ENCODE results near the gene COG5. TPM values are rescaled to one million over a fixed set of nuclear protein-coding genes. Genes with fewer than 3 reads are reported as not detected.

The COG5 gene
- total and polyA plus RNA-seq, 2 experiments from 2014 or later = 15.4 to 36.5 TPM

DNA sequence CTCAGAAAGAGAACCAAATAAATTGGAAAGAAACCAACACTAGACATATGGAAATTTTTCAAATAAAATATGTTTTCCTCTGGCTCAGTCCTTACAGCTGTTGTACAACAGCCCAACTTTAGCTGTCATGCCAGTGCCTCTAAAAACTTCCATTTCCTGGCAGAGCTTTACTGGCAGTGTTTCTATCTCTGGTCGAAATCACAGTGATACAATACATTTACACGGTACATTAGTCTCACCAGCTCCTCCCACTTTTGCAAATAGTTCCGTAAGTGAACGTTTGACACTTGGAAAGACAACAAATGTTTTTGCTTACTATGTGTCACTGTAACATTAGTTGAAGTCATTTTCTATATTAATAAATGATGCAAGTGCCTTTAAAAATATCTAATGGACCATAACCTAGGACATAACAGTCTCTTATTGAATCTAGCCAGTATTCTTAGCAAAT, 46.1 kb upstream of the COG5 start:
- Histone ChIP-seq H3K4me2 (no peak overlapping the region), H3K4me3 (no peak overlapping the region), H3K27me3 (ENCODE audit: insufficient read depth) (no peaks in the 10 kb centered on the region), H3K9me2 (ENCODE audit: insufficient read depth) (no peaks in the 10 kb centered on the region), H3K79me2 (replicated peaks; ENCODE audit: insufficient read depth) (no peaks in the 10 kb centered on the region), H3K4me1 (ENCODE audit: insufficient read depth) (no peaks in the 10 kb centered on the region), H3K36me3 (ENCODE audit: insufficient read depth) (no peaks in the 10 kb centered on the region), H3K27ac (ENCODE audit: low read depth) (no peak overlapping the region), H4K20me1 (replicated peaks; ENCODE audit: insufficient read depth) (no peaks in the 10 kb centered on the region), H2AFZ (no peak overlapping the region), H3F3A (replicated peaks; ENCODE audit: low read depth) (no peaks in the 10 kb centered on the region)
- Mint-ChIP-seq H3K36me3 (ENCODE audit: low read depth) (no peaks in the 10 kb centered on the region), H3K27ac (no peak overlapping the region), H3K9me3 (no peaks in the 10 kb centered on the region), H3K27me3 (ENCODE audit: insufficient read depth, low read depth, poor library complexity) (no peaks in the 10 kb centered on the region), H3K4me1 (no peaks in the 10 kb centered on the region), H3K4me3 (no peak overlapping the region)
- ATAC-seq = no peak
- TF ChIP-seq EZH2 (IDR thresholded peaks at IDR 0.05; ENCODE audit: low read depth, unreplicated experiment) (no peak), ZNF331 (CRISPR knock-in tag; IDR thresholded peaks at IDR 0.05; ENCODE audit: low read depth) (no peak), ZNF114 (CRISPR knock-in tag; IDR thresholded peaks at IDR 0.05) (no peak), NANOG (IDR thresholded peaks at IDR 0.05; ENCODE audit: borderline replicate concordance) (no peak), EZH2phosphoT487 (IDR thresholded peaks at IDR 0.05; ENCODE audit: unreplicated experiment) (no peak), STAT1 (IDR thresholded peaks at IDR 0.05; ENCODE audit: unreplicated experiment) (no peak), JUNB (IDR thresholded peaks at IDR 0.05; ENCODE audit: unreplicated experiment) (no peak), CREB1 (CRISPR knock-in tag; IDR thresholded peaks at IDR 0.05; ENCODE audit: low read depth) (no peak), POLR2AphosphoS5 (IDR thresholded peaks at IDR 0.05; ENCODE audit: low read depth) (no peak)
- TF ChIP-seq, protein P1, sequence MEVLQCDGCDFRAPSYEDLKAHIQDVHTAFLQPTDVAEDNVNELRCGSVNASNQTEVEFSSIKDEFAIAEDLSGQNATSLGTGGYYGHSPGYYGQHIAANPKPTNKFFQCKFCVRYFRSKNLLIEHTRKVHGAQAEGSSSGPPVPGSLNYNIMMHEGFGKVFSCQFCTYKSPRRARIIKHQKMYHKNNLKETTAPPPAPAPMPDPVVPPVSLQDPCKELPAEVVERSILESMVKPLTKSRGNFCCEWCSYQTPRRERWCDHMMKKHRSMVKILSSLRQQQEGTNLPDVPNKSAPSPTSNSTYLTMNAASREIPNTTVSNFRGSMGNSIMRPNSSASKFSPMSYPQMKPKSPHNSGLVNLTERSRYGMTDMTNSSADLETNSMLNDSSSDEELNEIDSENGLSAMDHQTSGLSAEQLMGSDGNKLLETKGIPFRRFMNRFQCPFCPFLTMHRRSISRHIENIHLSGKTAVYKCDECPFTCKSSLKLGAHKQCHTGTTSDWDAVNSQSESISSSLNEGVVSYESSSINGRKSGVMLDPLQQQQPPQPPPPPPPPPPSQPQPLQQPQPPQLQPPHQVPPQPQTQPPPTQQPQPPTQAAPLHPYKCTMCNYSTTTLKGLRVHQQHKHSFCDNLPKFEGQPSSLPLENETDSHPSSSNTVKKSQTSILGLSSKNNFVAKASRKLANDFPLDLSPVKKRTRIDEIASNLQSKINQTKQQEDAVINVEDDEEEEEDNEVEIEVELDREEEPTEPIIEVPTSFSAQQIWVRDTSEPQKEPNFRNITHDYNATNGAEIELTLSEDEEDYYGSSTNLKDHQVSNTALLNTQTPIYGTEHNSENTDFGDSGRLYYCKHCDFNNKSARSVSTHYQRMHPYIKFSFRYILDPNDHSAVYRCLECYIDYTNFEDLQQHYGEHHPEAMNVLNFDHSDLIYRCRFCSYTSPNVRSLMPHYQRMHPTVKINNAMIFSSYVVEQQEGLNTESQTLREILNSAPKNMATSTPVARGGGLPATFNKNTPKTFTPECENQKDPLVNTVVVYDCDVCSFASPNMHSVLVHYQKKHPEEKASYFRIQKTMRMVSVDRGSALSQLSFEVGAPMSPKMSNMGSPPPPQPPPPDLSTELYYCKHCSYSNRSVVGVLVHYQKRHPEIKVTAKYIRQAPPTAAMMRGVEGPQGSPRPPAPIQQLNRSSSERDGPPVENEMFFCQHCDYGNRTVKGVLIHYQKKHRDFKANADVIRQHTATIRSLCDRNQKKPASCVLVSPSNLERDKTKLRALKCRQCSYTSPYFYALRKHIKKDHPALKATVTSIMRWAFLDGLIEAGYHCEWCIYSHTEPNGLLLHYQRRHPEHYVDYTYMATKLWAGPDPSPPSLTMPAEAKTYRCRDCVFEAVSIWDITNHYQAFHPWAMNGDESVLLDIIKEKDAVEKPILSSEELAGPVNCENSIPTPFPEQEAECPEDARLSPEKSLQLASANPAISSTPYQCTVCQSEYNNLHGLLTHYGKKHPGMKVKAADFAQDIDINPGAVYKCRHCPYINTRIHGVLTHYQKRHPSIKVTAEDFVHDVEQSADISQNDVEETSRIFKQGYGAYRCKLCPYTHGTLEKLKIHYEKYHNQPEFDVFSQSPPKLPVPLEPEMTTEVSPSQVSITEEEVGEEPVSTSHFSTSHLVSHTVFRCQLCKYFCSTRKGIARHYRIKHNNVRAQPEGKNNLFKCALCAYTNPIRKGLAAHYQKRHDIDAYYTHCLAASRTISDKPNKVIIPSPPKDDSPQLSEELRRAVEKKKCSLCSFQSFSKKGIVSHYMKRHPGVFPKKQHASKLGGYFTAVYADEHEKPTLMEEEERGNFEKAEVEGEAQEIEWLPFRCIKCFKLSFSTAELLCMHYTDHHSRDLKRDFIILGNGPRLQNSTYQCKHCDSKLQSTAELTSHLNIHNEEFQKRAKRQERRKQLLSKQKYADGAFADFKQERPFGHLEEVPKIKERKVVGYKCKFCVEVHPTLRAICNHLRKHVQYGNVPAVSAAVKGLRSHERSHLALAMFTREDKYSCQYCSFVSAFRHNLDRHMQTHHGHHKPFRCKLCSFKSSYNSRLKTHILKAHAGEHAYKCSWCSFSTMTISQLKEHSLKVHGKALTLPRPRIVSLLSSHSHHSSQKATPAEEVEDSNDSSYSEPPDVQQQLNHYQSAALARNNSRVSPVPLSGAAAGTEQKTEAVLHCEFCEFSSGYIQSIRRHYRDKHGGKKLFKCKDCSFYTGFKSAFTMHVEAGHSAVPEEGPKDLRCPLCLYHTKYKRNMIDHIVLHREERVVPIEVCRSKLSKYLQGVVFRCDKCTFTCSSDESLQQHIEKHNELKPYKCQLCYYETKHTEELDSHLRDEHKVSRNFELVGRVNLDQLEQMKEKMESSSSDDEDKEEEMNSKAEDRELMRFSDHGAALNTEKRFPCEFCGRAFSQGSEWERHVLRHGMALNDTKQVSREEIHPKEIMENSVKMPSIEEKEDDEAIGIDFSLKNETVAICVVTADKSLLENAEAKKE (CRISPR knock-in tag; IDR thresholded peaks at IDR 0.05) = no peak
- TF ChIP-seq, protein P2, sequence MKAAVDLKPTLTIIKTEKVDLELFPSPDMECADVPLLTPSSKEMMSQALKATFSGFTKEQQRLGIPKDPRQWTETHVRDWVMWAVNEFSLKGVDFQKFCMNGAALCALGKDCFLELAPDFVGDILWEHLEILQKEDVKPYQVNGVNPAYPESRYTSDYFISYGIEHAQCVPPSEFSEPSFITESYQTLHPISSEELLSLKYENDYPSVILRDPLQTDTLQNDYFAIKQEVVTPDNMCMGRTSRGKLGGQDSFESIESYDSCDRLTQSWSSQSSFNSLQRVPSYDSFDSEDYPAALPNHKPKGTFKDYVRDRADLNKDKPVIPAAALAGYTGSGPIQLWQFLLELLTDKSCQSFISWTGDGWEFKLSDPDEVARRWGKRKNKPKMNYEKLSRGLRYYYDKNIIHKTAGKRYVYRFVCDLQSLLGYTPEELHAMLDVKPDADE (IDR thresholded peaks at IDR 0.05) = no peak
- TF ChIP-seq, protein P3, sequence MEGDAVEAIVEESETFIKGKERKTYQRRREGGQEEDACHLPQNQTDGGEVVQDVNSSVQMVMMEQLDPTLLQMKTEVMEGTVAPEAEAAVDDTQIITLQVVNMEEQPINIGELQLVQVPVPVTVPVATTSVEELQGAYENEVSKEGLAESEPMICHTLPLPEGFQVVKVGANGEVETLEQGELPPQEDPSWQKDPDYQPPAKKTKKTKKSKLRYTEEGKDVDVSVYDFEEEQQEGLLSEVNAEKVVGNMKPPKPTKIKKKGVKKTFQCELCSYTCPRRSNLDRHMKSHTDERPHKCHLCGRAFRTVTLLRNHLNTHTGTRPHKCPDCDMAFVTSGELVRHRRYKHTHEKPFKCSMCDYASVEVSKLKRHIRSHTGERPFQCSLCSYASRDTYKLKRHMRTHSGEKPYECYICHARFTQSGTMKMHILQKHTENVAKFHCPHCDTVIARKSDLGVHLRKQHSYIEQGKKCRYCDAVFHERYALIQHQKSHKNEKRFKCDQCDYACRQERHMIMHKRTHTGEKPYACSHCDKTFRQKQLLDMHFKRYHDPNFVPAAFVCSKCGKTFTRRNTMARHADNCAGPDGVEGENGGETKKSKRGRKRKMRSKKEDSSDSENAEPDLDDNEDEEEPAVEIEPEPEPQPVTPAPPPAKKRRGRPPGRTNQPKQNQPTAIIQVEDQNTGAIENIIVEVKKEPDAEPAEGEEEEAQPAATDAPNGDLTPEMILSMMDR (conservative IDR thresholded peaks at IDR 0.05; ENCODE audit: low read depth in 2 of 2) = no peak
- TF ChIP-seq, protein P4, sequence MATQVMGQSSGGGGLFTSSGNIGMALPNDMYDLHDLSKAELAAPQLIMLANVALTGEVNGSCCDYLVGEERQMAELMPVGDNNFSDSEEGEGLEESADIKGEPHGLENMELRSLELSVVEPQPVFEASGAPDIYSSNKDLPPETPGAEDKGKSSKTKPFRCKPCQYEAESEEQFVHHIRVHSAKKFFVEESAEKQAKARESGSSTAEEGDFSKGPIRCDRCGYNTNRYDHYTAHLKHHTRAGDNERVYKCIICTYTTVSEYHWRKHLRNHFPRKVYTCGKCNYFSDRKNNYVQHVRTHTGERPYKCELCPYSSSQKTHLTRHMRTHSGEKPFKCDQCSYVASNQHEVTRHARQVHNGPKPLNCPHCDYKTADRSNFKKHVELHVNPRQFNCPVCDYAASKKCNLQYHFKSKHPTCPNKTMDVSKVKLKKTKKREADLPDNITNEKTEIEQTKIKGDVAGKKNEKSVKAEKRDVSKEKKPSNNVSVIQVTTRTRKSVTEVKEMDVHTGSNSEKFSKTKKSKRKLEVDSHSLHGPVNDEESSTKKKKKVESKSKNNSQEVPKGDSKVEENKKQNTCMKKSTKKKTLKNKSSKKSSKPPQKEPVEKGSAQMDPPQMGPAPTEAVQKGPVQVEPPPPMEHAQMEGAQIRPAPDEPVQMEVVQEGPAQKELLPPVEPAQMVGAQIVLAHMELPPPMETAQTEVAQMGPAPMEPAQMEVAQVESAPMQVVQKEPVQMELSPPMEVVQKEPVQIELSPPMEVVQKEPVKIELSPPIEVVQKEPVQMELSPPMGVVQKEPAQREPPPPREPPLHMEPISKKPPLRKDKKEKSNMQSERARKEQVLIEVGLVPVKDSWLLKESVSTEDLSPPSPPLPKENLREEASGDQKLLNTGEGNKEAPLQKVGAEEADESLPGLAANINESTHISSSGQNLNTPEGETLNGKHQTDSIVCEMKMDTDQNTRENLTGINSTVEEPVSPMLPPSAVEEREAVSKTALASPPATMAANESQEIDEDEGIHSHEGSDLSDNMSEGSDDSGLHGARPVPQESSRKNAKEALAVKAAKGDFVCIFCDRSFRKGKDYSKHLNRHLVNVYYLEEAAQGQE (IDR thresholded peaks at IDR 0.05; ENCODE audit: unreplicated experiment) = no peak
- no peak for DNase-seq (ENCODE audit: low spot score)
